Cardiac fibroblast (primary cell): ENCODE results near the gene KRT1.

Experiments used
- DNase-seq, 2 donors: peaks; one replicate each; pipeline versions ENCODE4 v3.0.0 to v3.0.0-alpha.2; 2010; ENCODE audit warnings: low read depth in 2 of 2
- H3K4me3 ChIP-seq, 2 donors: replicated peaks in 1 of 2; 1 replicate in 1 of 2; 2 replicates in 1 of 2; pipeline ENCODE4 v1.5.1; 2011; ENCODE audit warnings: low read depth in 2 of 2, low read length in 2 of 2, mild to moderate bottlenecking in 2 of 2, moderate library complexity in 1 of 2
- TF ChIP-seq, protein P1 (sequence below): IDR thresholded peaks from one replicate; pipeline ENCODE4 v1.5.1; 2011; ENCODE audit warnings: low read depth, mild to moderate bottlenecking, low read length, inconsistent platforms

Gene KRT1

GRCh38 chr12:52659951-52660350, 20.3 kb downstream of the KRT1 start:
- TF ChIP-seq, protein P1, sequence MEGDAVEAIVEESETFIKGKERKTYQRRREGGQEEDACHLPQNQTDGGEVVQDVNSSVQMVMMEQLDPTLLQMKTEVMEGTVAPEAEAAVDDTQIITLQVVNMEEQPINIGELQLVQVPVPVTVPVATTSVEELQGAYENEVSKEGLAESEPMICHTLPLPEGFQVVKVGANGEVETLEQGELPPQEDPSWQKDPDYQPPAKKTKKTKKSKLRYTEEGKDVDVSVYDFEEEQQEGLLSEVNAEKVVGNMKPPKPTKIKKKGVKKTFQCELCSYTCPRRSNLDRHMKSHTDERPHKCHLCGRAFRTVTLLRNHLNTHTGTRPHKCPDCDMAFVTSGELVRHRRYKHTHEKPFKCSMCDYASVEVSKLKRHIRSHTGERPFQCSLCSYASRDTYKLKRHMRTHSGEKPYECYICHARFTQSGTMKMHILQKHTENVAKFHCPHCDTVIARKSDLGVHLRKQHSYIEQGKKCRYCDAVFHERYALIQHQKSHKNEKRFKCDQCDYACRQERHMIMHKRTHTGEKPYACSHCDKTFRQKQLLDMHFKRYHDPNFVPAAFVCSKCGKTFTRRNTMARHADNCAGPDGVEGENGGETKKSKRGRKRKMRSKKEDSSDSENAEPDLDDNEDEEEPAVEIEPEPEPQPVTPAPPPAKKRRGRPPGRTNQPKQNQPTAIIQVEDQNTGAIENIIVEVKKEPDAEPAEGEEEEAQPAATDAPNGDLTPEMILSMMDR = no peak
- no peak for DNase-seq
- H3K4me3 ChIP-seq = no peak overlapping the region

DNA sequence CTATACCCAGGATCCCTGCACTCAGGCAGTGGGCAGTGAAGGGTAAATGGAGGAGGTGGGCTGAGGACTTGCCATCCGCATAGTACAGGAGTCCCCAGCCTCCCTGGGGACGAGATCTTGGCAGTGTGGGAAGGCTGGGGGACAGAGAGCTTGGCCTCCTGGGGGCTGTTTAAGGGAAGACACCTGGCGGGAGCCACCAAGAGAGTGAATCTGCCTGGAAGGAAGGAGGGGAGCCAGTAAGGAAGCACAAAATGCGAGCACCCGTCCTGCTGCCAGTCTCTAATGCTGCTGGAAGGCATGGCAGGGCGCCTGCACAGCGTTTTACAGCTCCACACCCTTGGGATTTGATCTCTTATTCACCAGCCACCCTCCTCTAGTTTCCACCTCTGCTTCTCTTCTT, 20.8 kb downstream of the KRT1 start:
- TF ChIP-seq, protein P1 = no peak
- no peak for DNase-seq
- H3K4me3 ChIP-seq = no peak overlapping the region

DNA sequence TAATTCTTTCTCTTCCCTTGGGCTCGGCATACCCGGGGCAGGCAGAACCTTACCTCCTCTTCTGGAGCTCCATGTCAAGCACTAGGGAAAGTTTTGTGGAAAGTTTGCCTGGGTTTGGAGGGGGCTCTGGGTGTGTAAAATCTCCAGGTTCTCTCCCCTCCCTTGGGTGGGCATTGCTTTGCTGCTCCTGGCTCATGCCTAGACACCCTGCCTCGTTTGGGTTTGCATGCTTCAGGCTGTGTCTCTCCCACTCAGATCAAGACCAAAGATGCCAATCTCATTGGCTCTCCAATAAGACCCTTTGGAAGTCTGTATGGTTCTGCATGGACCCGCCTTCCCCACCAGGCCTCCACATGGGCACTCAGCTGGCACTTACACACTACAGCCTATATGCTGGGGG, 22.0 kb downstream of the KRT1 start:
- DNase-seq = no peak
- TF ChIP-seq, protein P1 = no peak

GRCh38 chr12:52657250-52657902, 22.8 kb downstream of the KRT1 start:
- TF ChIP-seq, protein P1 = no peak
- DNase-seq = no peak
- H3K4me3 ChIP-seq = no peak overlapping the region

More for the DNA sequence above, 22.0 kb downstream of the KRT1 start:
- no peak overlapping the region for H3K4me3 ChIP-seq

GRCh38 chr12:52656616-52657015, 23.6 kb downstream of the KRT1 start:
- TF ChIP-seq, protein P1 = no peak
- no peak overlapping the region for H3K4me3 ChIP-seq
- DNase-seq = no peak

- H3K4me3 ChIP-seq = no peak overlapping the region
- DNase-seq = no peak
- TF ChIP-seq, protein P1 = no peak
These were observed 24.5 kb downstream of the KRT1 start for GRCh38 chr12:52655720-52656124.

DNA sequence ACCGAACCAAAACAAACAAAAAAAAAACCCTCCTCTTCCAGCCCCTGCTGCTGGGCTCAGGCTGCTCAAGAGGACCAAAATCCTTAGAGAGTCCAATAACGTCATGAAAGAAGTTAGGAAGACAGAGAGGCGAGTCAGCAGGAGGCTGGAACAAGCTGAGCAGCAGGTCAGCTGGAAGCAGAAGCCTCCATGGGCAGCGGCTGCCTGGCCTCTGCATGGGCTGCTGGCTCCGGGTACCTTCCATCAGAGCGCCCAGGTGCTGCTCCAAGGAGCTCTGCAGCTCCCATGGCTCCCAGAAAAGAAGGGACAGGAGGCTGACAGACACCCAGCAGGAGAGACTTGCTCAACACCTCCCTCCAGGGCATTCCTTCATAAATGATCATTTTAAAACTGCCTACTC, 25.0 kb downstream of the KRT1 start:
- DNase-seq = no peak
- no peak overlapping the region for H3K4me3 ChIP-seq
- TF ChIP-seq, protein P1 = no peak
